22Rv1 (cell line): ENCODE measurements around the gene KRT77.

ENCODE experiments used
- H3K27ac ChIP-seq: fragments of 450-650 bp; 2 replicates; pipeline ENCODE4 v1.5.1; 2017
- CTCF ChIP-seq: fragments of 450-650 bp; IDR thresholded peaks from 2 replicates; pipeline ENCODE4 v1.5.1; 2017; ENCODE audit warnings: mild to moderate bottlenecking
- ZFX ChIP-seq: fragments of 450-650 bp; IDR thresholded peaks from 2 replicates; pipeline ENCODE4 v1.6.1; 2017; ENCODE audit warnings: antibody characterized with exemption, borderline replicate concordance

Gene KRT77

GRCh38 chr12:52648012-52648550 is 55.2 kb downstream of the KRT77 start:
- TF ChIP-seq ZFX (no peak), CTCF (no peak)
- no peak overlapping the region for H3K27ac ChIP-seq

DNA sequence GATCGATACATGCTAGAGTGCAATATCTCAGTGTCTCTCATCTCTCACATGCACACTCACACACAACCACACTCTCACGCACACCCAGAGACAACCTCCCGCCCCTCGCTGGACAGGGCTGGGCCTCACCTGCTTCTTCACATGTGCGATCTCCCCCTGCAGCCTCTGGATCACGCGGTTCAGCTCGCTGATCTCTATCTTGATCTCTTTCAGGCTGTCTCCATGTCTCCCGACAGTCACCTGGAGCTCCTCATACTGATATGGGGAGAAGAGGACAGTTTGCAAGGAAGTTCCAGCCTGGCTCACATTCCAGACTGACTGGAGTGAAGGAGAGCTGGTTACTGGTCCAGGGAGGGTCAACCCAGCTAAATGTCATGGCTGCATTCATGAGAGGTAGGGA is 55.7 kb downstream of the KRT77 start:
- TF ChIP-seq CTCF (no peak), ZFX (no peak)

DNA sequence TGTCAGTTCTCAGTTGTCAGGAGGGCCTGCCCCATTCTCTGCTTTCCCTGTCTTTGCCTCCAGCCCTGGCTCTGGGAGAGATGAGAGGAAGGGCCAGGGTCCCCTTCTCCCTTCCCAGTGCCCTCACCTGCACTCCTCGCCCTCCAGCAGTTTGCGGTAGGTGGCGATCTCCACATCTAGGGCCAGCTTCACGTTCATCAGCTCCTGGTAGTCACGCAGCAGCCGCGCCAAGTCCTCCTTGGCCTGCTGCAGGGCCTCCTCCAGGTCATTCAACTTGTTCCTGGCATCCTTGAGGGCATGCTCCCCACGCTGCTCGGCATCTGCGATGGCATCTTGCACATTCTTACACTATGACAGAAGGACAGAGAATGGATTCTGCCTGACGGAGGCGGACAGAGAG is 56.7 kb downstream of the KRT77 start:
- no peak for TF ChIP-seq CTCF
- no peak for TF ChIP-seq ZFX
- no peak overlapping the region for H3K27ac ChIP-seq

More for the DNA sequence above, 55.7 kb downstream of the KRT77 start:
- no peak overlapping the region for H3K27ac ChIP-seq

GRCh38 chr12:52645982-52646381 is 57.3 kb downstream of the KRT77 start:
- TF ChIP-seq CTCF (no peak), ZFX (no peak)
- no peak overlapping the region for H3K27ac ChIP-seq

DNA sequence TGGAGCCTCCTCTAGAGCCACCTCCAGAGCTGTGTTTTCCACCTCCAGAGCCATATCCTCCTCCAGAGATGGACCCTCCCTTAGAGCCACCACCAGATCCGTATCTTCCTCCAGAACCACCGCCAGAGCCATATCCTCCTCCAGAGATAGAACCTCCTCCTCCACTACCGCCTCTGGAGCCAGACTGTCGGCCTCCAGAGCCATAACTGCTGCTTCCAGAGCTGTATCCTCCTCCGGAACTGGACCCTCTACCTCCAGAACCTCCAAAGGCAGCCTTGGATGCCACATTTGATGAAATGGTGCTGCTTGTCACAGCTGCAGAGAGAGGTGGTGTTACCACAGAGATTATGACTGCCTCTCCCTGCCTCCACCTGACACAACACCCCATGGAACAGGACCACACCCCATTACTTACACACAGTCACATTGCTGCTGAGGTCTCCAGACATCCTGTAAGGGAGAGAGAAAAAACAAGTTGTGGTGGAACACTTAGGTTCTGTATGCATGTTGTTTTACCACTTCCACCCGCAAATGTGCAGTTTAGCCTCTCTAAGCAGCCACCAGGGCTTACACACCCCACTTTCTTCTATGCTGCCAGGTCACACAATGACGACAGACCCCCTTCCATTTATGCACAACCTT is 58.1 kb downstream of the KRT77 start:
- TF ChIP-seq CTCF: no peak
- TF ChIP-seq ZFX: no peak

DNA sequence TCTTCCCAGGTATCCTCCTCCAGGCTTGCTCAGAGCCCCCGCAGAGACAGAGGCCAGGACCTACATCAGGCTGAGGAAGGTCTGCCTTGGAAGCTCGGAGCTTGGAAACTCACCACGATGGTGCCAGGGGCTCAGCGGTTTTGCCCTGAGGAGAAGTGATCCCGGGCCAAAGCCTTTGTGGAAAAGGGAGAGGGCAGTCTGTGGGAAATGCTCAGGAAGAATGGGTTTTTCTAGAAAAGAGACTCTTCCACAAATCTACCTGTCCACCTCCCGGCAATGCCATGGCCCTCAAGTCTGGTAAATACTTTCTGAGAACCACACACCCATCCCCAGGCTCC is 59.3 kb downstream of the KRT77 start:
- TF ChIP-seq CTCF (no peak), ZFX (no peak)
- no peak overlapping the region for H3K27ac ChIP-seq

More for the DNA sequence above, 58.1 kb downstream of the KRT77 start:
- H3K27ac ChIP-seq: no peak overlapping the region

DNA sequence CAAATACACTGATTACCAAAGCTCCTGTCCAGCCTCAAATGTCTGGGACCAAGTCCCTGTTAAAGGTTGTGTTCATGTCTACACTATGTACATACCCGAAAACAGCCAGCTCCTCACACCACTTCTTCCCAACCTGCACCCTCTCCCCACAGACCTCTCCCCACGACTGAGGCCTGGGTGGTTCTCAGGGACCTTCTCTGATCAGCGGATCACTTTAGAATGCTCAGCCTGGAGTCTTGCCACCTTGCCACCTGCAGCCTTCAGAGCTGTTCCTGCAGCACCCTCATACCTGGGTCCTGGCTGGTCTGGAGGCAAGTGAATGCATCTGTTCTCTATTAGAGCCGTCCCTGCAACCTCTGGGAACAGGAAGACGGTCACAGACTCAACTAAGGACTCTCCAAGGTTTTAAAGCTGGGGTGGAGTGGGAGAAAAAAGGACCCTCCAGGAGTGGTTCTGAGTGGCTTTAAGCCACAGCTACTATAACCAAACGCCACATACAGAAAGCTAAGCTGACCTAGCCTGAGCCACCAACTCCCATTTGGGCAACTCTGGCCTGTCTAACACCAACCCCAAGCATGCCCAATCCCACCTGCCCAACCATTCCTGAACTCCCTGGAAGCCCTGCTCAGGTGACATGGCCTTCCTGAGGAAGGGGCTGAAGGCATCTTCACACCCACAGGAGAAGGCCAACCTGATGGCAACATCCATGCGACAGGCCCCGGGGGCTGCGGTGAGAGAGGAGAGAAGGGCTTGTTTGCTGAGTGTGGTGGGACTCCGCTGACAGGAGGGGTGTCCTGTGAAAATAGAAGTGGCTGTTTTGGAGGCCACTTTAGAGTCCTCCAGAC is 59.9 kb downstream of the KRT77 start:
- TF ChIP-seq ZFX: no peak
- no peak for TF ChIP-seq CTCF
- H3K27ac ChIP-seq: no peak overlapping the region
